ENCODE data around the gene CIP2A.

Gene CIP2A

GRCh38 chr3:108509871-108510270 lies 79.4 kb downstream of the CIP2A start:
- no peak for TF ChIP-seq CTCF (IDR thresholded peaks at IDR 0.05; ENCODE audit: low read depth, low read length)
- no peak overlapping the region for H3K4me3 ChIP-seq (replicated peaks in 1 of 2; ENCODE audit: low read depth in 2 of 2, low read length in 2 of 2)
- no peak for DNase-seq (ENCODE audit: low read depth in 2 of 2)

DNA sequence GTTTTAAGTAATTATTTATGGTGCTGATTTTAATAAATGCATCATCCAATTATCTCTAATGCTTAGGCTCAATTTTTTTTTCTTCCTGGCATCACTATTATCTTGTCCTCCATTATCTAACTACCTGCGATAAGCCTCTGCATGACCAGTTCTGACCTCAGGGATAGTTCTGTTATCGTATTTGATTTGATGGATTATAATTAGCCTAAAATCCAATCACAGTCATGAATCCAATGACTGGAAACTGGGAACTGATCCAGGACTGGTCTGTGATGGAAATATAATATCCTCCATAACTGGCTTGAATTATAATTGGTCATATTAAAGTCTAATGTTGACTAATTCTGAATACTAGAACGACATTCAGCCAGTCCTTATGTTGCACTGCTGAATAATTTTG lies 80.0 kb downstream of the CIP2A start:
- H3K4me3 ChIP-seq (replicated peaks in 1 of 2; ENCODE audit: low read depth in 2 of 2, low read length in 2 of 2), result no peak overlapping the region
- no peak for DNase-seq (ENCODE audit: low read depth in 2 of 2)
- TF ChIP-seq CTCF (IDR thresholded peaks at IDR 0.05; ENCODE audit: low read depth, low read length), result no peak

DNA sequence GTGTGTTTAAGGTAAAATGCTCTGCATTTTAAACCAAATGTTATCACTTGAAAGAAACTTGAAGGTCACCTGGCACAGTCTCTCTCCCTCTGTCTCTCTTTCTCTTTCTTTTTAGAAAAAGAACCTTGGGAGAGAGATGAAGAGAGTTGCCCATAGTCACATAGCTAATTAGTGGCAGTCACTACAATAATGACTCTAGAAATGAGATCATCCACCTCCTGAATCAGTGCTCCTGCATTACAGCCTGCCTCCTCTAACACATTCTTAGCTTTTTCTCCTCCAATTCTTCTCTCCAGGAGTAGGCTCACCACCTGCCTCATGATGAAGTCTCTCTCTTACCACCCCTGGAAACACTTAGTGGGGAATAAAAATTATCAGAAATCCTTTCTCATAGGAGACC lies 81.3 kb downstream of the CIP2A start:
- no peak for TF ChIP-seq CTCF (IDR thresholded peaks at IDR 0.05; ENCODE audit: low read depth, low read length)
- H3K4me3 ChIP-seq (replicated peaks in 1 of 2; ENCODE audit: low read depth in 2 of 2, low read length in 2 of 2), result no peak overlapping the region
- DNase-seq (ENCODE audit: low read depth in 2 of 2), result no peak

GRCh38 chr3:108505811-108506210 lies 83.4 kb downstream of the CIP2A start:
- no peak overlapping the region for H3K4me3 ChIP-seq (replicated peaks in 1 of 2; ENCODE audit: low read depth in 2 of 2, low read length in 2 of 2)
- DNase-seq (ENCODE audit: low read depth in 2 of 2), result no peak
- TF ChIP-seq CTCF (IDR thresholded peaks at IDR 0.05; ENCODE audit: low read depth, low read length), result no peak

DNA sequence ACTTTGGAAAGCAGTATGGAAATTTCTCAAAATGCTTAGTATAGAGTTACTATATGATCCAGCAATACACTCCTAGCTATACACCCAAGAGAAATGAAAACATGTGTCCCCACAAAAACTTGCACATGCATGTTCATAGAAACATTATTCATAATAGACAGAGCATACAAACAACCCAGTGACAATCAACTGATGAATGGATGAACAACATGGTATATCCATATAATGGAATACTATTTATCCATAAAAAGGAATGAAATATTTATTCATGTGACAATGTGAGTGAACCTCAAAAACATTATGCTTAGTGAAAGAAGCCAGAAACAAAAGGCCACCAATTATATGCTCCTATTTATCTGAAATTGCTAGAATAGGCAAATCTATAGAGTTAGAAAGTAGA lies 85.5 kb downstream of the CIP2A start:
- no peak overlapping the region for H3K4me3 ChIP-seq (replicated peaks in 1 of 2; ENCODE audit: low read depth in 2 of 2, low read length in 2 of 2)
- no peak for DNase-seq (ENCODE audit: low read depth in 2 of 2)
- TF ChIP-seq CTCF (IDR thresholded peaks at IDR 0.05; ENCODE audit: low read depth, low read length), result no peak

DNA sequence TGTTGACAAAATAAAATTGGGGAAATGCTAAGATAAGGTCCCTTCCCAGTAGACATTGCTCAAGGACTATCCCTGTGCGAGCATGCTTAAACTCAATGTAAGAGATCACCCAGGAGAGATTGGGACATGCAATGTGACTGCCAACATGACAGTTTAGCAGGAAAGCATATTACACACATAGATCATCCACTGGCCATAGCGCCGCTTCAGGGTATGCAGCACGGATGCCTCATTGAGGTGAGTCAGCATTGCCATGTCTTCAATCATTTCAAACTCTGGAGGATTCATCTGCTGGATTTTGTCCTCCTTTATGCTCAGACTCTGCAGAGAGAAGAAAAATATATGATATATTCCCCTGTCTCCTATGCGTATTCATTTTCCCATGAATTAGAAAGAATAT lies 87.7 kb downstream of the CIP2A start:
- no peak overlapping the region for H3K4me3 ChIP-seq (replicated peaks in 1 of 2; ENCODE audit: low read depth in 2 of 2, low read length in 2 of 2)
- TF ChIP-seq CTCF (IDR thresholded peaks at IDR 0.05; ENCODE audit: low read depth, low read length), result no peak
- DNase-seq (ENCODE audit: low read depth in 2 of 2), result no peak

GRCh38 chr3:108500728-108501127 lies 88.5 kb downstream of the CIP2A start:
- DNase-seq (ENCODE audit: low read depth in 2 of 2), result peak in 1 of 2 donors; percentile 41
- no peak for TF ChIP-seq CTCF (IDR thresholded peaks at IDR 0.05; ENCODE audit: low read depth, low read length)
- H3K4me3 ChIP-seq (replicated peaks in 1 of 2; ENCODE audit: low read depth in 2 of 2, low read length in 2 of 2), result no peak overlapping the region

Data from cardiac fibroblast (primary cell).